Right lobe of liver (tissue), 4 donors: ENCODE measurements around the gene OR4K2.

Experiments
- POLR2A ChIP-seq: fragments of 450-650 bp; IDR thresholded peaks from one replicate; pipeline ENCODE4 v1.6.1; 2017; ENCODE audit warnings: antibody characterized with exemption, mild to moderate bottlenecking
- TF ChIP-seq, protein P1 (sequence below), 4 donors: fragments of 200-600 bp in 3 of 4; fragments of 450-650 bp in 1 of 4; IDR thresholded peaks; one replicate each; pipeline versions ENCODE4 v1.5.1 to v1.8.0; 2016 to 2022; ENCODE audit warnings: antibody characterized with exemption in 4 of 4, mild to moderate bottlenecking in 2 of 4
- donor health status: DM: no; HTN: no; CAD: no.
- donor health status: DM: no; HTN: no; CAD: no.
- donor health status: DM: no; HTN: yes; CAD: no.

- TF ChIP-seq, protein P1, sequence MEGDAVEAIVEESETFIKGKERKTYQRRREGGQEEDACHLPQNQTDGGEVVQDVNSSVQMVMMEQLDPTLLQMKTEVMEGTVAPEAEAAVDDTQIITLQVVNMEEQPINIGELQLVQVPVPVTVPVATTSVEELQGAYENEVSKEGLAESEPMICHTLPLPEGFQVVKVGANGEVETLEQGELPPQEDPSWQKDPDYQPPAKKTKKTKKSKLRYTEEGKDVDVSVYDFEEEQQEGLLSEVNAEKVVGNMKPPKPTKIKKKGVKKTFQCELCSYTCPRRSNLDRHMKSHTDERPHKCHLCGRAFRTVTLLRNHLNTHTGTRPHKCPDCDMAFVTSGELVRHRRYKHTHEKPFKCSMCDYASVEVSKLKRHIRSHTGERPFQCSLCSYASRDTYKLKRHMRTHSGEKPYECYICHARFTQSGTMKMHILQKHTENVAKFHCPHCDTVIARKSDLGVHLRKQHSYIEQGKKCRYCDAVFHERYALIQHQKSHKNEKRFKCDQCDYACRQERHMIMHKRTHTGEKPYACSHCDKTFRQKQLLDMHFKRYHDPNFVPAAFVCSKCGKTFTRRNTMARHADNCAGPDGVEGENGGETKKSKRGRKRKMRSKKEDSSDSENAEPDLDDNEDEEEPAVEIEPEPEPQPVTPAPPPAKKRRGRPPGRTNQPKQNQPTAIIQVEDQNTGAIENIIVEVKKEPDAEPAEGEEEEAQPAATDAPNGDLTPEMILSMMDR (IDR thresholded peaks at IDR 0.05) = no peak
- TF ChIP-seq POLR2A = no peak
These were observed 36.2 kb downstream of the OR4K2 start for GRCh38 chr14:19911114-19911513.
